GM23248 (cell line): Measurements from ENCODE around the gene ARAP2. TPM values are rescaled to one million over a fixed set of nuclear protein-coding genes. Genes with fewer than 3 reads are reported as not detected.

ENCODE experiments used
- DNase-seq: peaks from one replicate; pipeline ENCODE4 v3.0.0-alpha.2; 2015
- H2AFZ ChIP-seq: fragments of 200-600 bp; sonication (generic); 2 replicates; pipeline ENCODE4 v1.6.1; 2016; ENCODE audit warnings: antibody characterized with exemption
- H3F3A ChIP-seq: fragments of 200-600 bp; sonication (generic); 2 replicates; pipeline ENCODE4 v1.6.1; 2016; ENCODE audit warnings: mild to moderate bottlenecking, antibody characterized with exemption, mixed run types; ENCODE audit not compliant: insufficient read depth
- H3K27ac ChIP-seq: fragments of 200-600 bp; sonication (generic); 2 replicates; pipeline ENCODE4 v1.5.1; 2016; ENCODE audit warnings: mild to moderate bottlenecking
- H3K27me3 ChIP-seq: fragments of 200-600 bp; sonication (generic); replicated peaks from 2 replicates; pipeline ENCODE4 v1.6.1; 2016; ENCODE audit warnings: mild to moderate bottlenecking; ENCODE audit not compliant: insufficient read depth
- H3K36me3 ChIP-seq: fragments of 200-600 bp; sonication (generic); 2 replicates; pipeline ENCODE4 v1.6.1; 2016; ENCODE audit warnings: low read depth, mild to moderate bottlenecking
- H3K4me1 ChIP-seq: fragments of 200-600 bp; sonication (generic); 2 replicates; pipeline ENCODE4 v1.6.1; 2016; ENCODE audit warnings: mild to moderate bottlenecking; ENCODE audit not compliant: insufficient read depth
- H3K4me2 ChIP-seq: fragments of 200-600 bp; sonication (generic); one replicate; pipeline ENCODE4 v1.6.1; 2016; ENCODE audit warnings: mild to moderate bottlenecking; ENCODE audit not compliant: unreplicated experiment
- H3K4me3 ChIP-seq: fragments of 200-600 bp; sonication (generic); 2 replicates; pipeline ENCODE4 v1.5.1; 2016; ENCODE audit warnings: mild to moderate bottlenecking
- H3K79me2 ChIP-seq: fragments of 200-600 bp; sonication (generic); 2 replicates; pipeline ENCODE4 v1.6.1; 2016; ENCODE audit warnings: mild to moderate bottlenecking; ENCODE audit not compliant: insufficient read depth
- H3K9ac ChIP-seq: fragments of 200-600 bp; sonication (generic); 2 replicates; pipeline ENCODE4 v1.6.1; 2016; ENCODE audit warnings: mild to moderate bottlenecking
- H3K9me2 ChIP-seq: fragments of 200-600 bp; sonication (generic); 2 replicates; pipeline ENCODE4 v1.6.1; 2016; ENCODE audit warnings: mixed run types, mild to moderate bottlenecking, moderate library complexity; ENCODE audit not compliant: insufficient read depth
- H3K9me3 ChIP-seq: fragments of 200-600 bp; sonication (generic); one replicate; pipeline ENCODE4 v1.6.1; 2017; ENCODE audit warnings: low read depth
- H4K20me1 ChIP-seq: fragments of 200-600 bp; sonication (generic); 2 replicates; pipeline ENCODE4 v1.6.0; 2016; ENCODE audit not compliant: insufficient read depth
- EZH2 ChIP-seq: fragments of 200-600 bp; sonication (generic); IDR thresholded peaks from 2 replicates; pipeline ENCODE4 v1.6.1; 2018; ENCODE audit warnings: antibody characterized with exemption, mild to moderate bottlenecking; ENCODE audit not compliant: insufficient read depth, poor library complexity, severe bottlenecking
- EZH2phosphoT487 ChIP-seq: fragments of 200-600 bp; sonication (generic); IDR thresholded peaks from 2 replicates; pipeline ENCODE4 v1.6.1; 2018; ENCODE audit warnings: antibody characterized with exemption, moderate library complexity, mild to moderate bottlenecking, low read depth; ENCODE audit not compliant: insufficient read depth
- WGBS, 2 experiments: methylation state at CpG; one replicate each; pipeline ENCODE4 v1.1.6; 2015 to 2017; ENCODE audit warnings: low lambda C conversion rate in 2 of 2, low coverage in 1 of 2; ENCODE audit errors: missing lambda C conversion rate in 2 of 2; 5-methylcytosine and 5-hydroxymethylcytosine counted together
- in situ Hi-C: fragments of 300-500 bp; cut with MboI; formaldehyde crosslinking; loops from 2 replicates; pipeline ENCODE4 v1.15.0; 2020
- polyA plus RNA-seq: library from polyadenylated mRNA; unstranded; fragments of >200 nt; fragmentation: Nextera tagmentation; extraction: Ambion mirVana; gene quantifications from 2 replicates; pipeline ENCODE4 v1.2.1, GENCODE V29; 2016
- total RNA-seq: library from RNA; depleted of rRNA; stranded (reverse); fragments of >200 nt; shearing (Covaris generic); gene quantifications from 2 replicates; pipeline ENCODE4 v1.2.3, GENCODE V29; 2014

ARAP2 gene
- total and polyA plus RNA-seq, 2 experiments from 2014 or later: not detected

DNA sequence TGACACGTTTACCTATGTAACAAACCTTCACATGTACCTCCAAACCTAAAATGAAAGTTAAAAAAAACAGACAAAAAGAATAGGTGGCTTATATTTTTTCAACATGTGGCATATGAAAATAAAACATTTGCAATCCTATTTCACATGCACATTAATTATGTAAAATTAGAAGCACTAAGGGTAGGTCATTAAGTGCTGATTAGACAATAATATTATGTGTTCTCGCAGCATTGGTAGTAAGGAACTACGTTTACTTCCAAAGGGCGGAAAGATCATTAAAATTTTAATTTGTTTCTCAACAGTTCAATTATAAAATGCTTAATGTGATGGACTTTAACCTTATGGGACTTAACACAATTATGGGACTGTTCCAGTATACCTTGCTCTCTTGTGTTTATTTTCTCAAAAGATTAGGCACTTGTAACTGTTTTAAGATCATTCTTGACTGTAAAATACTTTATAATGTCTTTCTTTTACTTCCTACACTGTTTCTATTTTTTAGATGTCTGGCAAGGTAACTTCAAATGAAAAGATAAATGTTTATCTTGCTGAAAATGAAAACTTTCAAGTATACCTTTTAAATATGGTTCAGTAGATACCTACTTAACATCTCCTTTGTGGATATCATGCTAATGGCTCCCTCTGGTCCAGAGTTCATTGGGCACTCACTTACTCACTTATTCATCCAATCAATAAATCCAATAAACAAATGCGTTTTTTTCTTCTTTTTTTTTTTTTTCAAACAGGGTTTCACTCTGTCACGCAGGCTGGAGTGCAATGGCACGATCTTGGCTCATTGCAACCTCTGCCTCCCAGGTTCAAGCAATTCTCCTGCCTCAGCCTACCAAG lies 202.0 kb downstream of the ARAP2 start:
- DNase-seq: no peak
- no peaks in the 10 kb centered on the region for H3F3A ChIP-seq
- no peaks in the 10 kb centered on the region for H3K4me1 ChIP-seq
- H3K9me3 ChIP-seq: no peaks in the 10 kb centered on the region
- WGBS, 2 experiments: 21 to 23% methylated on average over 7 of the region's 7 CpGs
- in situ Hi-C loops: no loop called here
- H3K27ac ChIP-seq: no peak overlapping the region
- H3K27me3 ChIP-seq: no peaks in the 10 kb centered on the region
- H3K9ac ChIP-seq: no peak overlapping the region
- H4K20me1 ChIP-seq: no peaks in the 10 kb centered on the region
- no peaks in the 10 kb centered on the region for H3K79me2 ChIP-seq
- H3K4me2 ChIP-seq: no peak overlapping the region
- H3K36me3 ChIP-seq: no peaks in the 10 kb centered on the region
- no peaks in the 10 kb centered on the region for H3K9me2 ChIP-seq
- TF ChIP-seq EZH2 (no peak), EZH2phosphoT487 (no peak)
- no peak overlapping the region for H2AFZ ChIP-seq
- no peak overlapping the region for H3K4me3 ChIP-seq

- no peaks in the 10 kb centered on the region for H3K36me3 ChIP-seq
- no peak overlapping the region for H2AFZ ChIP-seq
- H4K20me1 ChIP-seq: no peaks in the 10 kb centered on the region
- H3K4me3 ChIP-seq: no peak overlapping the region
- no peaks in the 10 kb centered on the region for H3K9me2 ChIP-seq
- TF ChIP-seq EZH2 (no peak), EZH2phosphoT487 (no peak)
- H3F3A ChIP-seq: no peaks in the 10 kb centered on the region
- no peak for DNase-seq
- no peak overlapping the region for H3K4me2 ChIP-seq
- H3K79me2 ChIP-seq: no peaks in the 10 kb centered on the region
- 0% methylated on average over 1 of the region's 1 CpG for WGBS, 2 experiments
- no peaks in the 10 kb centered on the region for H3K27me3 ChIP-seq
- in situ Hi-C loops: no loop called here
- H3K4me1 ChIP-seq: no peaks in the 10 kb centered on the region
- H3K9me3 ChIP-seq: no peaks in the 10 kb centered on the region
- no peak overlapping the region for H3K27ac ChIP-seq
- no peak overlapping the region for H3K9ac ChIP-seq
Observed at GRCh38 chr4:36041340-36041739, 203.0 kb downstream of the ARAP2 start.

- H3K36me3 ChIP-seq: no peaks in the 10 kb centered on the region
- H3K9me3 ChIP-seq: no peaks in the 10 kb centered on the region
- no peak overlapping the region for H3K4me3 ChIP-seq
- no peak overlapping the region for H3K27ac ChIP-seq
- no peak for DNase-seq
- H3K4me2 ChIP-seq: no peak overlapping the region
- no peaks in the 10 kb centered on the region for H3K27me3 ChIP-seq
- no peaks in the 10 kb centered on the region for H4K20me1 ChIP-seq
- 12 to 31% methylated on average over 2 of the region's 2 CpGs for WGBS, 2 experiments
- no peaks in the 10 kb centered on the region for H3F3A ChIP-seq
- H3K79me2 ChIP-seq: no peaks in the 10 kb centered on the region
- in situ Hi-C loops: no loop called here
- H2AFZ ChIP-seq: no peak overlapping the region
- TF ChIP-seq EZH2: no peak
- TF ChIP-seq EZH2phosphoT487: no peak
- H3K4me1 ChIP-seq: no peaks in the 10 kb centered on the region
- no peaks in the 10 kb centered on the region for H3K9me2 ChIP-seq
- H3K9ac ChIP-seq: no peak overlapping the region
Observed at GRCh38 chr4:36039026-36039425, 205.3 kb downstream of the ARAP2 start.

GRCh38 chr4:36038491-36038890 lies 205.8 kb downstream of the ARAP2 start:
- Histone ChIP-seq H3K4me3 (no peak overlapping the region), H3K79me2 (no peaks in the 10 kb centered on the region), H3K9ac (no peak overlapping the region), H2AFZ (no peak overlapping the region), H3K27me3 (no peaks in the 10 kb centered on the region), H3K36me3 (no peaks in the 10 kb centered on the region), H3K27ac (no peak overlapping the region), H3K4me2 (no peak overlapping the region), H3K4me1 (no peaks in the 10 kb centered on the region), H3F3A (no peaks in the 10 kb centered on the region), H3K9me3 (no peaks in the 10 kb centered on the region), H3K9me2 (no peaks in the 10 kb centered on the region), H4K20me1 (no peaks in the 10 kb centered on the region)
- TF ChIP-seq EZH2phosphoT487: no peak
- 31 to 43% methylated on average over 1 of the region's 1 CpG for WGBS, 2 experiments
- no peak for DNase-seq
- in situ Hi-C loops: no loop called here
